Spleen (tissue), 7 donors: ENCODE measurements around the gene PRKAR2A.

Experiments
- CTCF ChIP-seq, 11 experiments: fragments of 200-600 bp in 7 of 11; fragments of 450-650 bp in 4 of 11; sonication (generic) in 4 of 11; IDR thresholded peaks in 8 of 11; conservative IDR thresholded peaks in 3 of 11; 1 replicate in 7 of 11; 2 replicates in 4 of 11; pipeline versions ENCODE4 v1.4.0 to v1.8.0; 2016 to 2021; ENCODE audit warnings: antibody characterized with exemption in 11 of 11, inconsistent platforms in 4 of 11, mild to moderate bottlenecking in 1 of 11
- POLR2AphosphoS5 ChIP-seq, 3 donors: sonication (generic); formaldehyde crosslinking; IDR thresholded peaks; one replicate each; pipeline ENCODE4 v1.5.1; 2017; ENCODE audit warnings: antibody characterized with exemption in 3 of 3
- donor health status: DM: no; HTN: no; CAD: no; lungs with moderate emphysema.
- donor health status: DM: no; HTN: no; CAD: no.
- donor health status: DM: no; HTN: no; CAD: no.

GRCh38 chr3:48696601-48697000, 151.1 kb downstream of the PRKAR2A start:
- TF ChIP-seq CTCF (IDR thresholded peaks at IDR 0.05 in 8 of 11, conservative IDR thresholded peaks at IDR 0.05 in 3 of 11) (no peak), POLR2AphosphoS5 (IDR thresholded peaks at IDR 0.05) (no peak)
